PFSK-1 (cell line): ENCODE measurements around the gene EVL.

ENCODE experiments used
- FOXP2 ChIP-seq: optimal IDR thresholded peaks from 2 replicates; pipeline ENCODE3; 2011; ENCODE audit warnings: borderline replicate concordance, control low read depth, inconsistent platforms; ENCODE audit not compliant: insufficient read depth; ENCODE audit errors: extremely low read length, extremely low read depth
- POLR2AphosphoS5 ChIP-seq: IDR thresholded peaks from 2 replicates; pipeline ENCODE4 v1.6.1; 2012; ENCODE audit warnings: low read depth, mild to moderate bottlenecking, control low read depth, low read length, moderate library complexity
- SIN3A ChIP-seq: IDR thresholded peaks from 2 replicates; pipeline ENCODE4 v1.6.1; 2012; ENCODE audit warnings: mild to moderate bottlenecking, low read length, moderate library complexity, borderline replicate concordance; ENCODE audit not compliant: insufficient read depth
- TAF1 ChIP-seq: IDR thresholded peaks from 2 replicates; pipeline ENCODE4 v1.6.1; 2012; ENCODE audit warnings: low read length, control low read depth, borderline replicate concordance; ENCODE audit not compliant: insufficient read depth
- TF ChIP-seq, protein P1 (sequence below), 2 experiments: IDR thresholded peaks; 2 replicates each; pipeline versions ENCODE4 v1.6.1 to v1.8.0; 2011 to 2012; ENCODE audit warnings: low read depth in 2 of 2, low read length in 2 of 2, control low read depth in 1 of 2, inconsistent platforms in 1 of 2, mild to moderate bottlenecking in 1 of 2, moderate library complexity in 1 of 2; ENCODE audit not compliant: insufficient read depth in 1 of 2

GRCh38 chr14:100019156-100019744, 46.0 kb upstream of the EVL start:
- no peak for TF ChIP-seq POLR2AphosphoS5
- TF ChIP-seq, protein P1, sequence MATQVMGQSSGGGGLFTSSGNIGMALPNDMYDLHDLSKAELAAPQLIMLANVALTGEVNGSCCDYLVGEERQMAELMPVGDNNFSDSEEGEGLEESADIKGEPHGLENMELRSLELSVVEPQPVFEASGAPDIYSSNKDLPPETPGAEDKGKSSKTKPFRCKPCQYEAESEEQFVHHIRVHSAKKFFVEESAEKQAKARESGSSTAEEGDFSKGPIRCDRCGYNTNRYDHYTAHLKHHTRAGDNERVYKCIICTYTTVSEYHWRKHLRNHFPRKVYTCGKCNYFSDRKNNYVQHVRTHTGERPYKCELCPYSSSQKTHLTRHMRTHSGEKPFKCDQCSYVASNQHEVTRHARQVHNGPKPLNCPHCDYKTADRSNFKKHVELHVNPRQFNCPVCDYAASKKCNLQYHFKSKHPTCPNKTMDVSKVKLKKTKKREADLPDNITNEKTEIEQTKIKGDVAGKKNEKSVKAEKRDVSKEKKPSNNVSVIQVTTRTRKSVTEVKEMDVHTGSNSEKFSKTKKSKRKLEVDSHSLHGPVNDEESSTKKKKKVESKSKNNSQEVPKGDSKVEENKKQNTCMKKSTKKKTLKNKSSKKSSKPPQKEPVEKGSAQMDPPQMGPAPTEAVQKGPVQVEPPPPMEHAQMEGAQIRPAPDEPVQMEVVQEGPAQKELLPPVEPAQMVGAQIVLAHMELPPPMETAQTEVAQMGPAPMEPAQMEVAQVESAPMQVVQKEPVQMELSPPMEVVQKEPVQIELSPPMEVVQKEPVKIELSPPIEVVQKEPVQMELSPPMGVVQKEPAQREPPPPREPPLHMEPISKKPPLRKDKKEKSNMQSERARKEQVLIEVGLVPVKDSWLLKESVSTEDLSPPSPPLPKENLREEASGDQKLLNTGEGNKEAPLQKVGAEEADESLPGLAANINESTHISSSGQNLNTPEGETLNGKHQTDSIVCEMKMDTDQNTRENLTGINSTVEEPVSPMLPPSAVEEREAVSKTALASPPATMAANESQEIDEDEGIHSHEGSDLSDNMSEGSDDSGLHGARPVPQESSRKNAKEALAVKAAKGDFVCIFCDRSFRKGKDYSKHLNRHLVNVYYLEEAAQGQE (IDR thresholded peaks at IDR 0.05; ENCODE audit: insufficient read depth in 1 of 2, low read depth in 2 of 2, low read length in 2 of 2) = no peak
- TF ChIP-seq SIN3A = no peak
- no peak for TF ChIP-seq TAF1
- no peak for TF ChIP-seq FOXP2
